HepG2 (cell line): Measurements from ENCODE around the gene FAM219A. TPM values are rescaled to one million over a fixed set of nuclear protein-coding genes. Genes with fewer than 3 reads are reported as not detected.

ENCODE experiments used
- KDM2A ChIP-seq: sonication (generic); formaldehyde crosslinking; IDR thresholded peaks from 2 replicates; pipeline ENCODE4 v1.4.0; 2020; ENCODE audit warnings: low read depth, missing genetic modification reagents, borderline replicate concordance
- NONO ChIP-seq, 2 experiments: fragments of 450-650 bp in 1 of 2; sonication (generic) in 1 of 2; formaldehyde crosslinking in 1 of 2; IDR thresholded peaks in 1 of 2; conservative IDR thresholded peaks in 1 of 2; 2 replicates each; pipeline versions ENCODE4 v1.6.1 to v1.8.0; 2017 to 2022; ENCODE audit warnings: mild to moderate bottlenecking in 1 of 2, missing genetic modification reagents in 1 of 2, moderate library complexity in 1 of 2
- NPAS2 ChIP-seq: sonication (generic); formaldehyde crosslinking; IDR thresholded peaks from 2 replicates; pipeline ENCODE4 v1.8.0; 2022; ENCODE audit warnings: mild to moderate bottlenecking, missing genetic modification reagents, borderline replicate concordance
- NR3C1 ChIP-seq: sonication (generic); formaldehyde crosslinking; IDR thresholded peaks from 2 replicates; pipeline ENCODE4 v1.4.0; 2020; ENCODE audit warnings: missing genetic modification reagents
- REL ChIP-seq: sonication (generic); formaldehyde crosslinking; conservative IDR thresholded peaks from 2 replicates; pipeline ENCODE4 v1.8.0; 2022; ENCODE audit warnings: mild to moderate bottlenecking, missing genetic modification reagents, moderate library complexity
- REPIN1 ChIP-seq: sonication (generic); formaldehyde crosslinking; IDR thresholded peaks from 2 replicates; pipeline ENCODE4 v1.8.0; 2022; ENCODE audit warnings: missing genetic modification reagents, low read depth, mild to moderate bottlenecking, borderline replicate concordance
- TCF7 ChIP-seq: sonication (generic); IDR thresholded peaks from 2 replicates; pipeline ENCODE4 v1.6.1; 2016; ENCODE audit warnings: antibody characterized with exemption, low read depth
- YEATS4 ChIP-seq: sonication (generic); formaldehyde crosslinking; IDR thresholded peaks from 2 replicates; pipeline ENCODE4 v1.4.0; 2020; ENCODE audit warnings: missing genetic modification reagents, borderline replicate concordance
- ZEB1 ChIP-seq: IDR thresholded peaks from 2 replicates; pipeline ENCODE4 v1.6.1; 2012; ENCODE audit warnings: mild to moderate bottlenecking, low read depth, inconsistent platforms; ENCODE audit not compliant: insufficient replicate concordance
- ZNF251 ChIP-seq: sonication (generic); formaldehyde crosslinking; IDR thresholded peaks from 2 replicates; pipeline ENCODE4 v1.9.0; 2021; ENCODE audit warnings: mild to moderate bottlenecking, missing genetic modification reagents
- ZNF572 ChIP-seq: sonication (generic); formaldehyde crosslinking; IDR thresholded peaks from 2 replicates; pipeline ENCODE4 v1.5.1; 2020; ENCODE audit warnings: mild to moderate bottlenecking, missing genetic modification reagents
- polyA plus RNA-seq, 8 experiments: library from polyadenylated mRNA; depleted of rRNA in 3 of 8; stranded (reverse) in 7 of 8; unstranded in 1 of 8; fragments of >200 nt; fragmentation: Illumina TruSeq in 4 of 8; extraction: Trizol in 4 of 8; gene quantifications; 2 replicates each; pipeline versions ENCODE4 v1.2.1 to v1.2.3, GENCODE V29; 2011 to 2016; ENCODE audit warnings: low read depth in 4 of 8, missing spikeins in 1 of 8, mixed read lengths in 1 of 8; ENCODE audit not compliant: insufficient read depth in 1 of 8
- total RNA-seq, 5 experiments: library from RNA; depleted of rRNA; stranded (reverse); fragments of >200 nt; fragmentation: Illumina TruSeq; extraction: Trizol; gene quantifications; 2 replicates each; pipeline ENCODE4 v1.2.3, GENCODE V29; 2016; ENCODE audit warnings: low read depth in 1 of 5
- TF ChIP-seq, protein P1 (sequence below): sonication (generic); formaldehyde crosslinking; IDR thresholded peaks from 2 replicates; pipeline ENCODE4 v1.5.0; 2020; ENCODE audit warnings: mild to moderate bottlenecking, missing genetic modification reagents, borderline replicate concordance
- TF ChIP-seq, protein P2 (sequence below): sonication (generic); formaldehyde crosslinking; IDR thresholded peaks from 2 replicates; pipeline ENCODE4 v1.4.0; 2020; ENCODE audit warnings: missing genetic modification reagents
- TF ChIP-seq, protein P3 (sequence below): sonication (generic); formaldehyde crosslinking; IDR thresholded peaks from 2 replicates; pipeline ENCODE4 v1.8.0; 2022; ENCODE audit warnings: missing genetic modification reagents, mild to moderate bottlenecking, borderline replicate concordance

FAM219A gene
- total and polyA plus RNA-seq, 2 of the 13 experiments (the other 11 are each of a cell fraction or from before 2014, with no cell fraction given): 3.9 to 6.4 TPM

DNA sequence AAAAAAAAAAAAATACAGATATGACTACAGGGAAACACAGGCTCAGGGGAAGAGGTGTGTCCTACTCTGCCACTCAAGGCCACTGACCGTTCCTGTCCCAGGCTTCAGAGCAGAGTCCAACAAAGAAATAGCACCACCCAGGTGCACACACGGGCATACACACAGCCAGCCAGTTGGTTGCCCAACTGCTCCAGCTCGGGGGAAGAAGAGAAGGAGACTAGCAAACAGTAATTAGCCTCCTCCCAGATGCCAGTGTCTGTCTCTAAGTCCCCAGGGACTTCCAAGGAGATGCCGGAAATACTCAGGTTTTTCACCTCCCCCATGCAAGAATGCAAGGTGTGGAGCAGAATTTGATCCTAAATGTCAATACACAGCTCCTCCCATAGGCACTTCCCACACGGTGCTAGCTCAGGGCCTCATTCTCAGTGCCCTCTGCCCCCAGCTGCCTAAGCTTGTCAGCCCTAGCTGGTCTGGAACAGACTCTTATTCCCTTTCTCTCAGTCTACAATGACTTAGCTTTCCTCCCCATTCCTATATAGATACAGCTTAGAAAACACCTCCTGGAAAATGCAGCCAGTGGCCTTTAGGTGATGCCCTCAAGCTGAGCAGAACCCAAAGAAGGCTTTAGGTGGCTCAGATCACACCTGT lies 83.3 kb downstream of the FAM219A start (continued):
- TF ChIP-seq NPAS2: no peak
- TF ChIP-seq REPIN1 (CRISPR knock-in tag): peak; percentile 70; the same call in 1 of the 2 replicates
- TF ChIP-seq TCF7: peak; percentile 16
- no peak for TF ChIP-seq ZNF251 (CRISPR knock-in tag)
- no peak for TF ChIP-seq NR3C1 (CRISPR knock-in tag)
- TF ChIP-seq ZEB1: no peak
- TF ChIP-seq, protein P1, sequence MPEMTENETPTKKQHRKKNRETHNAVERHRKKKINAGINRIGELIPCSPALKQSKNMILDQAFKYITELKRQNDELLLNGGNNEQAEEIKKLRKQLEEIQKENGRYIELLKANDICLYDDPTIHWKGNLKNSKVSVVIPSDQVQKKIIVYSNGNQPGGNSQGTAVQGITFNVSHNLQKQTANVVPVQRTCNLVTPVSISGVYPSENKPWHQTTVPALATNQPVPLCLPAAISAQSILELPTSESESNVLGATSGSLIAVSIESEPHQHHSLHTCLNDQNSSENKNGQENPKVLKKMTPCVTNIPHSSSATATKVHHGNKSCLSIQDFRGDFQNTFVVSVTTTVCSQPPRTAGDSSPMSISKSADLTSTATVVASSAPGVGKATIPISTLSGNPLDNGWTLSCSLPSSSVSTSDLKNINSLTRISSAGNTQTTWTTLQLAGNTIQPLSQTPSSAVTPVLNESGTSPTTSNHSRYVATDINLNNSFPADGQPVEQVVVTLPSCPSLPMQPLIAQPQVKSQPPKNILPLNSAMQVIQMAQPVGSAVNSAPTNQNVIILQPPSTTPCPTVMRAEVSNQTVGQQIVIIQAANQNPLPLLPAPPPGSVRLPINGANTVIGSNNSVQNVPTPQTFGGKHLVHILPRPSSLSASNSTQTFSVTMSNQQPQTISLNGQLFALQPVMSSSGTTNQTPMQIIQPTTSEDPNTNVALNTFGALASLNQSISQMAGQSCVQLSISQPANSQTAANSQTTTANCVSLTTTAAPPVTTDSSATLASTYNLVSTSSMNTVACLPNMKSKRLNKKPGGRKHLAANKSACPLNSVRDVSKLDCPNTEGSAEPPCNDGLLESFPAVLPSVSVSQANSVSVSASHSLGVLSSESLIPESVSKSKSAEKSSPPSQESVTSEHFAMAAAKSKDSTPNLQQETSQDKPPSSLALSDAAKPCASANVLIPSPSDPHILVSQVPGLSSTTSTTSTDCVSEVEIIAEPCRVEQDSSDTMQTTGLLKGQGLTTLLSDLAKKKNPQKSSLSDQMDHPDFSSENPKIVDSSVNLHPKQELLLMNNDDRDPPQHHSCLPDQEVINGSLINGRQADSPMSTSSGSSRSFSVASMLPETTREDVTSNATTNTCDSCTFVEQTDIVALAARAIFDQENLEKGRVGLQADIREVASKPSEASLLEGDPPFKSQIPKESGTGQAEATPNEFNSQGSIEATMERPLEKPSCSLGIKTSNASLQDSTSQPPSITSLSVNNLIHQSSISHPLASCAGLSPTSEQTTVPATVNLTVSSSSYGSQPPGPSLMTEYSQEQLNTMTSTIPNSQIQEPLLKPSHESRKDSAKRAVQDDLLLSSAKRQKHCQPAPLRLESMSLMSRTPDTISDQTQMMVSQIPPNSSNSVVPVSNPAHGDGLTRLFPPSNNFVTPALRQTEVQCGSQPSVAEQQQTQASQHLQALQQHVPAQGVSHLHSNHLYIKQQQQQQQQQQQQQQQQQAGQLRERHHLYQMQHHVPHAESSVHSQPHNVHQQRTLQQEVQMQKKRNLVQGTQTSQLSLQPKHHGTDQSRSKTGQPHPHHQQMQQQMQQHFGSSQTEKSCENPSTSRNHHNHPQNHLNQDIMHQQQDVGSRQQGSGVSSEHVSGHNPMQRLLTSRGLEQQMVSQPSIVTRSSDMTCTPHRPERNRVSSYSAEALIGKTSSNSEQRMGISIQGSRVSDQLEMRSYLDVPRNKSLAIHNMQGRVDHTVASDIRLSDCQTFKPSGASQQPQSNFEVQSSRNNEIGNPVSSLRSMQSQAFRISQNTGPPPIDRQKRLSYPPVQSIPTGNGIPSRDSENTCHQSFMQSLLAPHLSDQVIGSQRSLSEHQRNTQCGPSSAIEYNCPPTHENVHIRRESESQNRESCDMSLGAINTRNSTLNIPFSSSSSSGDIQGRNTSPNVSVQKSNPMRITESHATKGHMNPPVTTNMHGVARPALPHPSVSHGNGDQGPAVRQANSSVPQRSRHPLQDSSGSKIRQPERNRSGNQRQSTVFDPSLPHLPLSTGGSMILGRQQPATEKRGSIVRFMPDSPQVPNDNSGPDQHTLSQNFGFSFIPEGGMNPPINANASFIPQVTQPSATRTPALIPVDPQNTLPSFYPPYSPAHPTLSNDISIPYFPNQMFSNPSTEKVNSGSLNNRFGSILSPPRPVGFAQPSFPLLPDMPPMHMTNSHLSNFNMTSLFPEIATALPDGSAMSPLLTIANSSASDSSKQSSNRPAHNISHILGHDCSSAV: no peak
- TF ChIP-seq, protein P2, sequence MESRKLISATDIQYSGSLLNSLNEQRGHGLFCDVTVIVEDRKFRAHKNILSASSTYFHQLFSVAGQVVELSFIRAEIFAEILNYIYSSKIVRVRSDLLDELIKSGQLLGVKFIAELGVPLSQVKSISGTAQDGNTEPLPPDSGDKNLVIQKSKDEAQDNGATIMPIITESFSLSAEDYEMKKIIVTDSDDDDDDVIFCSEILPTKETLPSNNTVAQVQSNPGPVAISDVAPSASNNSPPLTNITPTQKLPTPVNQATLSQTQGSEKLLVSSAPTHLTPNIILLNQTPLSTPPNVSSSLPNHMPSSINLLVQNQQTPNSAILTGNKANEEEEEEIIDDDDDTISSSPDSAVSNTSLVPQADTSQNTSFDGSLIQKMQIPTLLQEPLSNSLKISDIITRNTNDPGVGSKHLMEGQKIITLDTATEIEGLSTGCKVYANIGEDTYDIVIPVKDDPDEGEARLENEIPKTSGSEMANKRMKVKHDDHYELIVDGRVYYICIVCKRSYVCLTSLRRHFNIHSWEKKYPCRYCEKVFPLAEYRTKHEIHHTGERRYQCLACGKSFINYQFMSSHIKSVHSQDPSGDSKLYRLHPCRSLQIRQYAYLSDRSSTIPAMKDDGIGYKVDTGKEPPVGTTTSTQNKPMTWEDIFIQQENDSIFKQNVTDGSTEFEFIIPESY (CRISPR knock-in tag): peak; percentile 17; the same call in 1 of the 2 replicates
- peak; percentile 50; the same call in 1 of the 2 replicates for TF ChIP-seq KDM2A (CRISPR knock-in tag)
- TF ChIP-seq YEATS4 (CRISPR knock-in tag): no peak
- TF ChIP-seq, protein P3, sequence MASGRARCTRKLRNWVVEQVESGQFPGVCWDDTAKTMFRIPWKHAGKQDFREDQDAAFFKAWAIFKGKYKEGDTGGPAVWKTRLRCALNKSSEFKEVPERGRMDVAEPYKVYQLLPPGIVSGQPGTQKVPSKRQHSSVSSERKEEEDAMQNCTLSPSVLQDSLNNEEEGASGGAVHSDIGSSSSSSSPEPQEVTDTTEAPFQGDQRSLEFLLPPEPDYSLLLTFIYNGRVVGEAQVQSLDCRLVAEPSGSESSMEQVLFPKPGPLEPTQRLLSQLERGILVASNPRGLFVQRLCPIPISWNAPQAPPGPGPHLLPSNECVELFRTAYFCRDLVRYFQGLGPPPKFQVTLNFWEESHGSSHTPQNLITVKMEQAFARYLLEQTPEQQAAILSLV (CRISPR knock-in tag): 0 out of 2 replicates have a peak, but pooled peaks have one; percentile 53
- no peak for TF ChIP-seq REL (CRISPR knock-in tag)
- TF ChIP-seq ZNF572 (CRISPR knock-in tag): no peak
- TF ChIP-seq NONO (IDR thresholded peaks at IDR 0.05): no peak
- TF ChIP-seq NONO (CRISPR knock-in tag; conservative IDR thresholded peaks at IDR 0.05): peak; percentile 78
